CD1c-positive myeloid dendritic cell (primary cell): Measurements from ENCODE around the gene KRTAP17-1.
A peak's percentile ranks its signal among the peaks of the same experiment; 100 is the strongest.

Source experiments
- DNase-seq: peaks from one replicate; pipeline ENCODE4 v3.0.0-alpha.2; 2016; ENCODE audit errors: extremely low spot score

KRTAP17-1 gene

DNA sequence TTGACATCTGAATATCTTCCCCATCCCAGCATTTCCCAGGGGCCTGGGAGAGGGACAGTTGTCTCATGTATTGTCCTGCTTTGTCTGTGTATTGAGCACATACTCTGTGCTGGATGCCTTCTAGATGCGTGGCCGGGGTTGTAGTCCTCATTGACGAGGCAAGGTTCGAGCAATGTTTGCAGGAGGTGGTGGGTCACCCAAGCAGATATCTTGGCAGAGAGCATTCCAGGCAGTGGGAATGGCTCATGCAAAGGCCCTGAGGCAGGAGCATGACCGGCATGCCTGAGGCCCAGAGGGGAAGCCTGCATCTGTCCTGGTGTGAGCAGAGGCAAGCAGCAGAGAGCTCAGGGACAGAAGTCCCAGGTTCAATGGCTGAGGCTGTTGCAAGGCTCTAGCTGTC, 17.6 kb upstream of the KRTAP17-1 start:
- no peak for DNase-seq

DNA sequence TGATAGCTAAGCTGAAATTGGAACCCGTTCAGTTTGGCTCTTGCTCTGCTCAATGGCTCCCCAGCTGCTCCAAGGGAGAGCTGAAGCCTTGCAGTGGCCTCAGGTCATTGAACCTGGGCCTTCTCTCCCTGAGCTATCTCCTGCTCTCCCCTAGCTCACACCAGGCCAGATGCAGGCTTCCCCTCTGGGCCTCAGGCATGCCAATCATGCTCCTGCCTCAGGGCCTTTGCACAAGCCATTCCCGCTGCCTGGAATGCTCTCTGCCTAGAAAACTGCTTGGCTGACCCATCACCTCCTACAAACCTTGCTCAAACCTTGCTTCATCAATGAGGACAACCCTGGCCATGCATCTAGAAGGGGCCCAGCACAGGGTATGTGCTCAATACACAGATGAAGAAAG, 16.7 kb upstream of the KRTAP17-1 start:
- no peak for DNase-seq

DNA sequence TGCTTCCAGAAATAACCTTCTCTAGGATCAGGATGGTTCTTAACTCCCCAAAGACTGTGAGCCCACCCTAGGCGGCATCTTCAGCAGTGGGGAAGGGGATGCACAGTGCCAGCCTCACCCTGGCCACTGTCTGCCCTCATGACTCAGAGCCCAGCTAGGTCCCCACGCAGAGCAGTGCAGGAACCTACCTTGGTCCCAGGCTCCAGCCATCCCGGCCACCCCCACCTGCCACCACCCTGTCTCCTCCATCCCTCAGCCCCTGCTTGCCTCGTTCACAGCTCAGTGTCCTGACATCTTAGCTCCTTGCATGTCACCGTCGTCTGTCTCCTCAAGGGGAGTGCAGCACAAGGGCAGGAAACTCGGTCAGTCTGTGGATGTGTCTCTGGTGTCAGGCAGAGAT, 16.1 kb upstream of the KRTAP17-1 start:
- DNase-seq = no peak

DNA sequence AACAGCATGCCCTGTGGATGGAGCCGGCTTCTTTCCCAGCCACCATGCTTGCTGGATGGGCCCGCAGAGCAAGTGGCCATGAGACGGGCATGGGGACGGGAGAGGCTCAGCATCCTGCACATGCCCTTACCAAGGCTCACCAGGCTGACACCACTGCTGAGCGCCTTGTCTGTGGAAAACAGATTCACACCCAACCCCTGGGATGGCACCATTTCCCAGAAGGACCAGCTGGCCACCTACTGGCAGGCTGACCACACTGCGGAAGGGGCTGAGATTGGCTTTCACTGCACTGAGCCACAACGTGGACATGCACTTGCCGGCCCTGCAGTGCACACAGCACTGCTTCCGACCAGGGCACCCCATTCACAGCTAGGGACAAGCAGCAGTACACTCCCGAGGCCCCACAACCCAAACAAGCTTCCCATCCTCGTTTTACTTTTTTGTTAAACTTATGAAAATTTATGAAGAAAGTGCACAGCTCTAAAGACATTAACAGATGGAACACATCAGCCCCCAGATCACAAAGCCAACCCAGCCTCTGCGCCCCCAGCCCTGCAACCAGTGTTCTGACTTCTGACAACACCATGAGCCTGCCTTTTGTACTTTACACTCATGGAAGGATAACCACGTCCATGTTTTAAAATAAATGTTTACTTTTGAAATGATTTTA, 13.9 kb upstream of the KRTAP17-1 start:
- DNase-seq = peak; percentile 51

DNA sequence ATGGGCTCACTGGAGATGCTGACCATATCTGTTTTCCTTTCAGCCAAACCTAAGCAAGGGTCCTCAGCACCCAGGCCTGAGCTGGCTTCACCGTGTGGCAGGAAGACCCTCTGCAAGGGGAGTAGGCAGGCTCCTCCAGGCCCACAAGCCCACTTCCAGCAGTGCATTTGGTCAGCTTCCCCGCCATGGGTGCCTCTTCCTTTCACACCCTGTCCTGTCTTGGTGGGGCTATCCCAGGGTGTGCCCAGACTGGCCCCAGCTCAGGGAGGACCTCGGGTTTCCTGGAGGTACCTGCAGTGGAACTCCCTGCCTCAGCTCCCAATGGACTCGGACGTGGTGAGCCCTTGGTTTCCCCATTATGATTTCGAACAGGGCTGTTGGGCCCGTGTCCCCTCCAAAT, 12.7 kb upstream of the KRTAP17-1 start:
- DNase-seq = no peak

DNA sequence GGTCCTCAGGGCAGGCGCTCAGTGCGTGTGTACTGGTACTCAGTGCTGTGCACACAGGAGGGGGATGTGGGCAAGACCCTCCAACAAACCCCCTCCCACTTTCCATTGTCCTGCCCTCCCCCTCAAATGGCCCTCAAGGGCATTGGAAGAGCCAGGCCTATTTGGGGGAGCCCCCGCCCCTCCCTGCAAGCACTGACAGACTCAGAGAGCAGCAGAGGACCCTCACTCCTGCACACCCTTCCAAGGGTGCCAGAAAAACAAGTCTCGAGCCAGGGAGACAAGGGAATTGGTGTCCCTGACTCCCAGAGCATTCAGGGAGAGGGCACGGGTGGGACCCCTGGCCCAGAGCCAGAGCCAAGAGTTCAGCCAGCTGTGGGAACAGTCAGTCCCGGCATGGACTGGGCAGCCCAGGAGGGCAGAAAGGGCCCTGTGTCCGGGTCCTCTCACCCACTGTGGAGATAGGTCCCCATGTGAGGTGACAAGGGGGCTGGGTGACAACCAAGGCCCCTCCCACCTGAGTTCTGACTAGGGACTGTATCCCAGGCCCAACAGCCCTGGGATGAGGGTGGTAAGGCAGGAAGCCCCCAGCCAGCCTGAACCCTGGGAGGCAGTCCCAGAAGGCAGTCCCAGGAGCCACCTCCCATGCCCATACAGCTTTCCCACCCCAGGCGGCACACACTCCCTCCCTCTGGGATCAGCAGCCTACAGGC, 12.1 kb upstream of the KRTAP17-1 start:
- no peak for DNase-seq

DNA sequence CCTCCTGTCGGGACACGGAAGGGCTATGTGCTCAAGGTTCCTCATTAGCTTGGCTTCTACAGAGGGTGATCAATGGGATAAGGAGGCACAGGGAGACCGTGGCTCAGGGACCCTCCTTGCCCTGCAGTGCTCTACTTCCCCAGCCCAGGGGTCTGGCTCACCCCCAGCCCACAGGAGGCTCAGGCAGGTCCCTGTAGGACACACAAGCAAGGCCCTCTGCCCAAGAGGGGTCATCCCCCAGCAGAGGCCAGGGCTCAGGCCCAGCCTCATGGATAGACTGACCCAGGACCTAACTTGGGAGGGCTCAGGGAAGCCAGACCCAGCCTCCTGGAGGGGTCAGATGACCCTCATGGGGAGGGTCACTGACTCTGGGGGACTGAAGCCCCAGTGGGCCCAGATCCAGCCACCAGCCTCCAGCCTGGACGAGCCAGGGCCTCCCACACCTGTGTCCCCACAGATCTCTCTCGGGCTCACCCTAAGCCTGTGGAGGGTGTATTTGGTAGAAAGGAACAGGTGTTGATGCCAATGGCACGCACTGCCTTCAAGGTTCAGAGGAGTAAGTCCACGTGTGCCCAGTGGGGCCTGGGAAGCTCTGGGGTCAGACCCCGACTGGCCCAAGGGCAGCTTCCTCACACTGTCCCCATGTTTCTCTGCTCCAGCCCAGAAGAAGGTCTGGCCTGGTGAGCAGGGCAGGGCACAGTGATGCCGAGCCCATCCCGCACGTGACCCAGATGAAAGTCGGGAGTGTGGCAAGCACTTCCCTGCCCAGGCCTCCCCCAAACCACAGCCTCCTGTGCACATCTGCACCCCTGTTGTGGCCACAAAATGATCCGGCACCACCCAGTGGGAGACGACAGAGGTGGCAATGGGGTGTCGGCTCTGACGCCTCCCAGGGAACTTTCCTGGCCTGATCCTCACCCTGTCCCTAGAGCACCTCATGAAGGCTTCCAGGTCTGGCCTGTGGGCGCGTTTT, 10.9 kb upstream of the KRTAP17-1 start:
- no peak for DNase-seq

DNA sequence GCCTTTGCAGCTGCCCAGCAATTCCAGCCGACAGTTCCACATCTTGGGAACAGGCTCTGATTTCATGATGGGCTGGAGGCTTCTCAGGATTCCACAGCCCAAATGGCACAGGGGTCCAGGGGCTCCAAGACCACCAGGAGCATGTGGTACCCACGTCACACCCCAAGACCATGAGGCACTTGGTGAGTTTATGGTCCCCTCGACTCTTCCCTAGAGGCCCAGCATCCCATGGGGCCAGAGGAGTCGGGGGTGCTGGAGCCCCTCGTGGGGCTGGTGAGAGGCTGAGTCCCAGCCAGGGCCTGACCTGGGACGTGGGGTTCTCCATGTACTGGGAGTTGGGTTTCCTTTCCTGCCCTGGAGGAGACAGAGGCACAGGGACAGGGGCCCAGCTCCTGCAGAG, 10.1 kb upstream of the KRTAP17-1 start:
- DNase-seq = no peak

DNA sequence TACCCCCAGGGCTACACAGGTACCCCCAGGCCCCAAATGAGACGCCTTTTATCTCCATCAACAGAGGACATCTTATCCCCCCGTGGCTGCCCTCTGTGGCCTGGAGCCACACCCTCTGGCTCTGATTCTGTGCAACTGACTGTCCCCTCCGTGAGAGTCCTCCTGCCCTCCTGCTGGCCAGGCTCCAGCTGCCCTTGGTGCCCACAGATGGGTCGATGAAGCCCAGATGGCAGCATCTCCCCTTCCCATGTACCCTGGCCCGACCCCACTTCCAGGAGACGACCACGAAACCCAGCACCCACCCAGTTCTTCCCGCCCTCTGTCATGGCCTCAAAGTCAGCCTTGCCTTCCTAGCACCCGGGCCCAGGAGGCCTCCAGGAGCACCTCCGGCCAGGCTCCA, 9.6 kb upstream of the KRTAP17-1 start:
- DNase-seq = no peak

DNA sequence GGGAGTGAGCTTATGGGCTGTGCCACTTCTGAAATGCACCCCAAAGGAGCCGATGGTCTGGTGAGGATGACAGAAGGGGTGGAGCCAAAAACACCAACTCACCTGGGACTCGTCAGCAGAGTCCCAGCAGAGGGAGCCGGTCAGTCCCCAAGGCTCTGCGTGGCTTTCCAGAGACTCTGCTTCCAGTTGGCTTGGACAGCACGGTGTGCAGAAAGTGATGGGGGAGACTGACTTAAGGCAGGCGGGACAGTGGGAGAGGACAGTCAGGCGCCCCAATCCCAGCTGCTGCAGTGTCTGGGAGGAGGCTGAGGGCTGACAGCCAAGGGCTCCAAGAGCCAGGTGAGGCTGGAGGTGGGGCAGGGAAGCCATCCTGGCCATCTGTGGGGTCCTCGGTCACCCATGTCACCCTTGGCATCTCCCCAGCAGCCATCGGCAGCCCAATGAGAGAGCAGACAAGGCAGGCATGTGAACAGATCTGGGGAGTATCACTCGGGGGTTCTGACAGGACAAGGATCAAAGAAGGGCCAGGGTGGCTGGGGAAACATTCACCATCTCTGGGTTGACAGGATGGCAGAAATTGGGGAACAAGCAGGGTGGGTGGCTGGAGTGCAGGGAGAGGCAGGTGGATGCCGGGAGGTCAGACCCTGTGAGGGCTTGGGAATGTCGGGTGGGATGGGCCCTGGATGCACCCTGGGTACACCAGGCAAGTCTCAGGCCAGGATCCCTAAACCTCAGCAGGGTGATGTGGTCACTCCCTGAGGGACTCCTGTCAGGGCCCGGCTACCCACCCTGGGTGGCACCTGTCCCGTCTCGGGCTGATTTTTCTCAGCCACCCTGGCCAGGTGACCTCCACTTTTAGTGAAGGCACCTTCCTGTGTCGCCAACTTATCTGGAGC, 8.9 kb upstream of the KRTAP17-1 start:
- no peak for DNase-seq

DNA sequence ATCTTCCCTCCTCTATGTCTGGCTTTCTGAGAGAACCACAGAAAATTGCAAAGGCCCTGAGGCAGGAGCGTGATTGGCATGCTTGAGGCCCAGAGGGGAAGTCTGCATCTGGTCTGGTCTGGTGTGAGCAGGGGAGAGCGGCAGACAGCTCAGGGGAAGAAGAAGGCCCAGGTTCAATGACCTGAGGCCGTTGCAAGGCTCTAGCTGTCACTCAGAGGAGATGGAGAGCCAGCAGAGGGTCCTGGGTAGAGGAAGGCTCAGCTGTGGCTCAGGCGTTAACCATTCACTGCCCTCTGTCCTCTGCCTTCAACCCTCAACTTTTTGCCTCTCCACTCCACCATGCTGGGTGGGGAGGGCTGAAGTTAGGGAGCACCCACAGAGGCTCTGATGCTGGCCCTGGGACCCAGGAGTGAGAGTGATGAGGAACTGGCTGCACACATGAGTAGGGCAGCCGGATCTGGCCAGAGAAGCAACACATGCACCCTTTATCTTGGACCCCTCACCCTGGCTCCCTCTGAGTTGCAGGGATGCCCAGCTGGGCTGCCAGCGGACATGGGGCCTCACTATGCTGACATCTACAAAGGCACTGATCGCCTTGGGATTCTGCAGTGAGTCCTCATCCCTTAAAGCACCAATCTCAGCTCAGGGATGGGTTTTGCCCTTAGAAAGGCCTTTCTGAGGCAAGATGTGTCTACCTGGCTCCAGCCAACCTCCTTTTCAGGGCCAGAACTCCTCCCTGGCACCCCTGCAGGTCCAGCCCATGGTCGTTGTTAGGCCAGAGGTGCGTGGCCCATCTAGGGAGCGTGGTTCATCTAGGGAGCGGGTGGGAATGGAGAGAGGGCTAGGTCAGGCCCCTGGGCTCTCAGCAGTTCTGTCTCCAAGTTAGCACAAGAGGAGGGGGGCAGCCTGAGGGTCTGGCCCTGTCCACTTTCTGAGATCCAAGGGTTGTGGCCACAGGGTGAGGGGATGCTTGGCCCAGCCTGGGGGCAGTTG, 7.7 kb upstream of the KRTAP17-1 start:
- DNase-seq = no peak

DNA sequence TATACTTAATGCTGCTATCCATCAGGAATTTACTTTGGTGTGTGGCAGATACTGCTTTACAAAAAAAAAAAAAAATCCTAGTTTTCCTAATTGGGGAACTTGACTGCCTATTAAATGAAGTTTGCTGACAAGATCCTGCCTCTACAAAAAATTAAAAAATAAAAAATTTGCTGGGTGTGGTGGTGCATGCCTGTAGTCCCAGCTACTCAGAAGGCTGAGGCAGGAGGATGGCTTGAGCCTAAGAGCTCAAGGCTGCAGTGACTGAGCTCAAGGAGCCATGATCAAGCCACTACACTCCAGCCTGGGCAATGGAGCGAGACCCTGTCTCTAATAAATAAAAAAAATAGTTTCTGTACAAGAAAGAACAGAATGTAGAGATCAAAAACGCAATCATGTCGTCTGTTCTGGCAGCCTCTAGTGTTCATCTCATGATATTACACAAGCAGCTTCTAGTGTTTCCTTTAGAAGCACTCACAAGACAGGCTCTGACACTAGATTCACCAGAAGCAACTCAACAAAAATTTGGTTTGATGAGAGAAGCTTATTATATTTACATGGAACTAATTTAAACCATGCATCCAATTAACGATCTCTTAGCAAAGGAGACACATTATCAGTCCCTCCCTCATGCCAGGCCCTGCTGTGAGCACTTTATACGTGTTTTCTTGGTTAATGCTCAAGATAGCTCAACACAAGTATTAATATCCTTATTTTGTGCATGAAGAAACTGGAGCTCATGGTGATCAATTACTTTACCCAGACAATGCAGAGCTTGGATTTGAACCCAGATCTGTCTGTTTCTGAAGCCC, 6.8 kb upstream of the KRTAP17-1 start:
- DNase-seq = peak; percentile 36

DNA sequence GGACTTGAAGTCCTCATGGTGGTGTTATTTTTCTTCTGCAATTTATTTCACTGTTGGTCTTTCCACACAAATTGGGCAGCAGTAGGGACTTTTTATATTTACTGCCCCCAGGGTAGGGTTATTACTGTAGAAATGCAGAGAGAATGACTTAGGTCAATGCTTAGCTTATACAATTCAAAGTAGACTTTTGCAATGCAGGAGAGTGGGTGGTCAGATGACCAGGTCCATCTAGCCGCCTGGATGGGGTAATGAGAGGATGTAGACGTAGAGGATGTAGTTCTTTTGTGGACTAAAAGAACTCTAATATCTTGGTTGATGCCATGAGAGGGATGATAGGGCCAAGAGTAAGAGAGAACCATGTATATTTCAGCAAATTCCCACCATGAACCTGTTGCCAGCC, 2.7 kb upstream of the KRTAP17-1 start:
- DNase-seq = no peak

DNA sequence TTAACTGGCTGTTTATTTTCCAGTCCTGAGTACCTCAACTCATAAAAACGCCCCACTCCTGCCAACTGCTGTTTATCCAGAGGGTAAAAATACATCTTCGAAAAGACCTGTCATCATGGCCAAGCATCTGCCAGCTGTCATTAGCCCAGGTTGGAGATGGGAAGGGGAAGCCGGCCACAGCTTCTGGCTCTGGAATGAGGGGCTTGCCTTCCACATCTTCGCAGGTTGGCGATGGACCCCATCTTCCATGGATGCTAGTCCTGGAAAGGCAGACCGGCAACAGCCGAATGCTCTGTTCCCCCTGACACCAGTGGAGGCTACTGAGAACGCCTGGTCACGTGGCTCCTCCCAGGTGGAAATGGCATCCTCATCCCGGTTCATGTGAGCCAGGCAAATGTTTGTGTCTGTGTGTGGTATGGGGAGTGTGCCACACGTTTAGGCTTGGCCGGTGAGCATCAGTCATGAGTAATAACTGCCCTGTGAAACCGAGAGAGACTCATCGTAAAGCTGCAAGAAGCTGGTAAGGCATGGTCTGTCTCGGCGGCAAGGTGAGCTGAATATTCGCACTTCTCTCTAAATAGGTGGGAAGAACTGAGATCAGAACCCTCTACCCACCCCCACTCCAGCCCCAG, 420 bp upstream of the KRTAP17-1 start:
- no peak for DNase-seq

DNA sequence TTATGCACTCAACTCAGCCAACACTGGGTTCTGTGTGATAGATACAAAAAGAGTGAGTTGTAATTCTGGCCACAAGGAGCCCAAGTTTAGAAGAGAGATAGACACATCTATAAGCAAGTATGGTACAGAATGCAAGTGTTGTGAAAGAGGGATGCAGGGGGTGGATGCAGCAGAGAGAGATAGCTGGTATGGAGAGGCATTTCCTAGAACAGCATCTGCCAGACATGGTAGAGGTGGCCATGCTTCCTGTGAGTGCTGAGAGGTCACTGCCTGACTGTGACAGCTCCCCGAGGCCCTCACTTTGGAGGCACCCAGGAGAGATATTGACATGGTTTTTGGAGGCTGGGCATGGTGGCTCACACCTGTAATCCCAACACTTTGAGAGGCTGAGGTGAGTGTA, 4.4 kb downstream of the KRTAP17-1 start:
- DNase-seq = no peak

DNA sequence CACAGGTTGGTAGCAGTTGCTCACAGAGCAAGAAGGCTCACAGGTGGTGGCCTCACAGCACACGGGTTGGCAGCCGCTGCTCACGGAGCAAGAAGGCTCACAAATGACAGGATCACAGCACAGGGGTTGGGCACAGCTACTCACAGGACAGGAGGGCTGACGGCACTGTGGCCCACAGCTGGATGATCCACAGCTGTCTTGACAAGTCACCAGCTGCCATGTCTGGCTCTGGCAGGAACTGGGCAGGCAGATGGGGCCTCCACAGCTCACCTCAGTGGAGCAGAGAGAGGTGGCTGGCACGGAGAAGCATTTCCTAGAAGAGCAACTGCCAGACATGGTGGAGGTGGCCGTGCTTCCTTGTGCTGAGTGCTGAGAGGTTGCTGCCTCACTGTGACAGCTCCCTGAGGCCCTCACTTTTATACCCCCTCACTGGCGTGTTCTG, 6.6 kb downstream of the KRTAP17-1 start, which contains the start of gene KRTAP16-1:
KRTAP16-1 (minus strand) TSS at position 392 of the 442 bp plus-strand sequence; CDS start at position 336, 56 bp downstream.
- DNase-seq = peak; percentile 3

DNA sequence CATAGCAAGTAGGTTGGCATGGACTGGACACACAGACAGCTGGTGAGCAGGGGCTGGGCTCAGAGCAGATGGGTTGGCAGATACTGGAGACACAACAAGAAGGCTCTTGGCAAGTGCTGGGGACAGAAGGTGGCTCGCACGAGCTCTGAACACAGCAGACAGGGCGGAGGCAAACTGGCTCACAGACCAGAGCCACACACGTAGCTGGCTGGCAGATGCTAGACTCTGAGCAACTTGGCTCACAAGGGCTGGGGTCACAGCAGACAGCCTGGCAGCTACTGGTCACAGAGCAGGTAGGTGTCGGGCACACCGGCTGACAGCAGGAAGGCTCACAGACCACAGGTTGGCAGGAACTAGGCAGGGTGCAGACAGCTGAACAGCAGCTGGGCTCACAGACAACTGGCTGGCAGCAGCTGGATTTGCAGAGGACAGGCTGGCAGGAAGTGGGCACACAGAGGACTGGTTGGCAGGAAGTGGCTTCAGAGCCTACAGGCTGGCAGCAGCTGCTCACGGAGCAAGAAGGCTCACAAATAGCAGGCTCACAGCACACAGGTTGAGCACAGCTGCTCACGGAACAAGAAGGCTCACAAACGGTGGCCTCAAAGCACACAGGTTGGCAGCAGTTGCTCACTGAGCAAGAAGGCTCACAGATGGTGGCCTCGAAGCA, 7.1 kb downstream of the KRTAP17-1 start:
- peak; percentile 44 for DNase-seq

DNA sequence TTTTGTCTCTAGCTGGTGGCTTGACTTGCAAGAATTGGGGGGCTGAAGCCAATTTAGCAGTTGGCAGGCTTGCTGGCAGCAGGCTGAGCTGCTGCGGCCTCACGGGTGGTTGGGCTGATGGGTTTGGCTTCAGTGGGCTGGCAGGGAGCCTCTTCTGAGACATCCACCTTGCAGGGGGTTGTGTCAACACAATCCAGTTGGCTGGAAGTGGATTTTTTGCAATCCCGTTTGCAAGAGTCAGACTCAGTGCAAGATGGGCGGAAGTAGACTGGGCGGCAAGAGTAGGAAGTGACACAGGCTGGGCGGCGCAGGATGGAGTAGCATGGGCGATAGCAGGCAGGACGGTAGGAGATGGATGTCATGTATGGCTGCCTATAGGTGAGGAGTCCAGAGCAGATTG, 7.9 kb downstream of the KRTAP17-1 start:
- DNase-seq = no peak
